Spleen (tissue), 11 donors: Measurements from ENCODE around the gene BPIFA1. TPM values are rescaled to one million over a fixed set of nuclear protein-coding genes. Genes with fewer than 3 reads are reported as not detected.

Source experiments
- DNase-seq: peaks from one replicate; pipeline ENCODE4 v3.0.0-alpha.2; 2020
- H3K27ac ChIP-seq, 8 donors: fragments of 200-600 bp; sonication (generic) in 7 of 8; 1 replicate in 4 of 8; 2 replicates in 4 of 8; pipeline versions ENCODE4 v1.5.0 to v1.8.0; 2016 to 2021; ENCODE audit warnings: inconsistent platforms in 4 of 8, mild to moderate bottlenecking in 4 of 8, moderate library complexity in 1 of 8
- H3K27me3 ChIP-seq, 7 donors: fragments of 200-600 bp; sonication (generic) in 6 of 7; replicated peaks in 1 of 7; 1 replicate in 4 of 7; 2 replicates in 3 of 7; pipeline versions ENCODE4 v1.5.0 to v1.8.0; 2016 to 2021; ENCODE audit warnings: inconsistent platforms in 3 of 7, mild to moderate bottlenecking in 1 of 7
- H3K36me3 ChIP-seq, 6 donors: fragments of 200-600 bp; sonication (generic) in 5 of 6; 1 replicate in 4 of 6; 2 replicates in 2 of 6; pipeline versions ENCODE4 v1.5.0 to v1.8.0; 2016 to 2021; ENCODE audit warnings: inconsistent platforms in 2 of 6
- H3K4me1 ChIP-seq, 6 donors: fragments of 200-600 bp; sonication (generic) in 5 of 6; 1 replicate in 3 of 6; 2 replicates in 3 of 6; pipeline versions ENCODE4 v1.5.0 to v1.8.0; 2016 to 2021; ENCODE audit warnings: inconsistent platforms in 3 of 6
- H3K4me3 ChIP-seq, 8 donors: fragments of 200-600 bp; sonication (generic) in 7 of 8; 1 replicate in 4 of 8; 2 replicates in 4 of 8; pipeline versions ENCODE4 v1.5.0 to v1.8.0; 2016 to 2021; ENCODE audit warnings: inconsistent platforms in 4 of 8, mild to moderate bottlenecking in 4 of 8, moderate library complexity in 2 of 8
- H3K9me3 ChIP-seq, 8 donors: fragments of 200-600 bp; sonication (generic) in 7 of 8; 1 replicate in 4 of 8; 2 replicates in 4 of 8; pipeline versions ENCODE4 v1.5.0 to v1.8.0; 2016 to 2021; ENCODE audit warnings: inconsistent platforms in 4 of 8
- CTCF ChIP-seq, 11 experiments: fragments of 200-600 bp in 7 of 11; fragments of 450-650 bp in 4 of 11; sonication (generic) in 4 of 11; IDR thresholded peaks in 8 of 11; conservative IDR thresholded peaks in 3 of 11; 1 replicate in 7 of 11; 2 replicates in 4 of 11; pipeline versions ENCODE4 v1.4.0 to v1.8.0; 2016 to 2021; ENCODE audit warnings: antibody characterized with exemption in 11 of 11, inconsistent platforms in 4 of 11, mild to moderate bottlenecking in 1 of 11
- POLR2A ChIP-seq, 3 donors: fragments of 450-650 bp; IDR thresholded peaks; one replicate each; pipeline ENCODE4 v1.5.1; 2017; ENCODE audit warnings: antibody characterized with exemption in 3 of 3, mild to moderate bottlenecking in 1 of 3
- POLR2AphosphoS5 ChIP-seq, 3 donors: sonication (generic); formaldehyde crosslinking; IDR thresholded peaks; one replicate each; pipeline ENCODE4 v1.5.1; 2017; ENCODE audit warnings: antibody characterized with exemption in 3 of 3
- WGBS, 5 donors: extraction: QIAGEN DNeasy Blood & Tissue Kit in 3 of 5; methylation state at CpG; one replicate each; pipeline versions ENCODE4 v1.1.5 to v1.1.7; 2013 to 2018; 5-methylcytosine and 5-hydroxymethylcytosine counted together
- intact Hi-C: fragments of 100-400 bp; cut with DNase I; formaldehyde crosslinking; loops from one replicate; pipeline ENCODE4 v1.15.0; 2023; ENCODE audit warnings: low total_unique reads
- polyA plus RNA-seq, 3 donors: library from polyadenylated mRNA; stranded (reverse); fragments of 200-250 nt; gene quantifications; one replicate each; pipeline ENCODE4 v1.2.1, GENCODE V29; 2013
- total RNA-seq, 7 donors: library from RNA; depleted of rRNA in 3 of 7; stranded (reverse); fragments of >200 nt in 3 of 7; fragmentation: NEBNext Ultra II Directional in 4 of 7; extraction: Animal tissue kit (Norgen Biotek cat#: 25700) in 4 of 7; gene quantifications; one replicate each; pipeline versions ENCODE4 v1.1.0 to v1.2.1, GENCODE V29; 2016 to 2021
- donor health status: healthy with polysubstance abuse.
- donor health status: DM: no; HTN: no; CAD: no; lungs with moderate emphysema.
- donor health status: DM: no; HTN: no; CAD: no.
- donor health status: Bipolar disorder and iron deficiency.
- donor health status: healthy.
- donor health status: DM: no; HTN: no; CAD: no.
- donor health status: DM: yes; HTN: yes; CAD: no.

BPIFA1 gene
- total and polyA plus RNA-seq, 10 donors = not detected

GRCh38 chr20:33275871-33276270, 40.1 kb downstream of the BPIFA1 start:
- TF ChIP-seq POLR2AphosphoS5 (IDR thresholded peaks at IDR 0.05) (no peak), CTCF (IDR thresholded peaks at IDR 0.05 in 8 of 11, conservative IDR thresholded peaks at IDR 0.05 in 3 of 11) (no peak), POLR2A (IDR thresholded peaks at IDR 0.05) (no peak)
- DNase-seq = no peak
- no peak overlapping the region for H3K27ac ChIP-seq

GRCh38 chr20:33276303-33277113, 40.7 kb downstream of the BPIFA1 start:
- DNase-seq = no peak
- WGBS, 5 donors = 75 to 84% (median 80%) methylated on average over 9 to 12 of the region's 12 CpGs
- TF ChIP-seq POLR2A (IDR thresholded peaks at IDR 0.05) = no peak
- no peak for TF ChIP-seq POLR2AphosphoS5 (IDR thresholded peaks at IDR 0.05)
- no peak for TF ChIP-seq CTCF (IDR thresholded peaks at IDR 0.05 in 8 of 11, conservative IDR thresholded peaks at IDR 0.05 in 3 of 11)
- H3K4me3 ChIP-seq = no peak overlapping the region
- H3K4me1 ChIP-seq = no peaks in the 10 kb centered on the region
- H3K36me3 ChIP-seq = no peaks in the 10 kb centered on the region
- peaks cover 0 to 26% (median 0%) of the 10 kb centered on the region in 7 donors for H3K27me3 ChIP-seq
- no peak overlapping the region for H3K27ac ChIP-seq
- intact Hi-C loops = no loop called here
- no peaks in the 10 kb centered on the region for H3K9me3 ChIP-seq

More at GRCh38 chr20:33275871-33276270, 40.1 kb downstream of the BPIFA1 start:
- intact Hi-C loops = no loop called here
- WGBS, 5 donors = 37 to 66% (median 57%) methylated on average over 3 of the region's 3 CpGs
- H3K4me3 ChIP-seq = no peak overlapping the region
- no peaks in the 10 kb centered on the region for H3K36me3 ChIP-seq
- H3K27me3 ChIP-seq = peaks cover 0 to 26% (median 0%) of the 10 kb centered on the region in 7 donors
- H3K4me1 ChIP-seq = no peaks in the 10 kb centered on the region
- no peaks in the 10 kb centered on the region for H3K9me3 ChIP-seq

- intact Hi-C loops = no loop called here
- no peak for DNase-seq
These were observed 42.0 kb downstream of the BPIFA1 start for GRCh38 chr20:33277471-33278441.

More at GRCh38 chr20:33277471-33278441, 42.0 kb downstream of the BPIFA1 start:
- no peaks in the 10 kb centered on the region for H3K4me1 ChIP-seq
- no peak overlapping the region for H3K27ac ChIP-seq
- peaks cover 0 to 27% (median 0%) of the 10 kb centered on the region in 7 donors for H3K27me3 ChIP-seq
- no peaks in the 10 kb centered on the region for H3K9me3 ChIP-seq
- no peaks in the 10 kb centered on the region for H3K36me3 ChIP-seq
- H3K4me3 ChIP-seq = no peak overlapping the region
- WGBS, 5 donors = 57 to 65% (median 63%) methylated on average over 13 of the region's 13 CpGs
- TF ChIP-seq POLR2A (IDR thresholded peaks at IDR 0.05) = no peak
- TF ChIP-seq POLR2AphosphoS5 (IDR thresholded peaks at IDR 0.05) = no peak
- TF ChIP-seq CTCF (IDR thresholded peaks at IDR 0.05 in 8 of 11, conservative IDR thresholded peaks at IDR 0.05 in 3 of 11) = no peak
